NCI-H748 treated with DMSO at 0.1 percent for 48 hours (cell line): ENCODE measurements around the gene NDUFS7.

ENCODE experiments used
- DNase-seq: peaks from one replicate; lab custom pipeline; 2025; lab: John Stamatoyannopoulos, UW

NDUFS7 gene

DNA sequence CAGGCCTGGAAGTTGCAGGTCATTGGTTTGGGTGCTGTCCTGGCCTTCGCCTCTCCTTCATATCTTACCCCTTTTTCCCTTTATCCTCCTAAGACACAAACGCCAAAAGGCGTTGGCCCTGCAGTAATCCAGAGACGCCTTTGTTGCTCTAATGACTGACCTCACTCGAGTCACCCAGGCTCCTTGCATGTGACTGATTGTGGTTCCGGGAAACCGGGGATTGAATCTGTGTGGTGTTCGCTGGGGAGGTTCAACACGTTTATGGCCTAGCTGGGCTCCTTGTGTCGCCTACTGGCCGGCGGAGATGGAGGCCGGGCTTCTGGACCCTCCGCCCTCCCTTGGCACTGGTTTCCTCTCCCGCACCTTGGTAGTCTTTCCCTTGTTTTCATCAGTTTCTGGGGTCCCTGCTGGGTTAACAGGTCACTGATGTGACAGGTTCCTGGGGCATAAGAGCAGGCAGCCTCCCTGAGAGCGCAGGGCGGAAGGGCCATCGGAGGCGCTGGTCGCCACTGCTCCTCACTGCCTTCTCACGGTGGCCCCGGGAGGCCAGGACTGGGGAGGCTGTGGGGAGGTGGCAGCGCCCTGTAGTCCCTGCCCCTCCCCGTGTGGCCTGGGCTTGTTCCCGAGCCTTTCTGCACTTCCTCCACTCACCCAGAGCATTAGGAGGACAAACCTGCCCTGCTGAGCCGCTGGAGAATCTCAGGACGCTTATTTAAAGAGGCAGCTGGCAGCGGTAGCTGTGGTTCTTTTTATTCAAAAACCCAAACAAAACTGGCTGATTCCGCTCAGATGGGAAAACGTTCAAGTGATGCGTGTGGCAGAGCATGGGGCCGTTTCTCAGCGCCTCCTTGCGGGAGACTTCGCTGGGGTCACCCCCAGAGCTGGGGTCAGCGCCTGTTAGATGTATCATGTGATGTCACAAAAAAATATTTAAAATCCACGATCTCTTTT lies 18.1 kb upstream of the NDUFS7 start:
- no peak for DNase-seq

DNA sequence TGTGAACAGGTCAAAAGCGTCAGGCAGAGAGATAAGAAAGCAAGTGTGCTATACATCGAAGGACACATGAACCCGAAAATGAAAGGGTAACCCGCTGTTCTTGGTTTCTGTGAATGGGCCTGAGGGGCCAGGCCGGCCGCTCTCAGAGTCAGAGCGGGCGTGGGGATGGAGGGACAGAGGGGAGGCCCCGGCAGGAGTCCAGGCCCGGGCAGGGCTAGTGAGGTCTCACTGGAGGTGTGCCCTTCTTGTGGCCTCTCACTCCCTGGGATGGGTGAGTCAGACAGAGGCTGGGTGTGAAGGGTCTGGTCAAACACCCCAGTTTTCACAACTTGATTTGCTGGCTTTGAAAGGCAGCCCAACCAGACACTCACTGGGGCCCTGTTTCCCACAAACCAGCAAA lies 17.4 kb upstream of the NDUFS7 start:
- DNase-seq, result no peak

DNA sequence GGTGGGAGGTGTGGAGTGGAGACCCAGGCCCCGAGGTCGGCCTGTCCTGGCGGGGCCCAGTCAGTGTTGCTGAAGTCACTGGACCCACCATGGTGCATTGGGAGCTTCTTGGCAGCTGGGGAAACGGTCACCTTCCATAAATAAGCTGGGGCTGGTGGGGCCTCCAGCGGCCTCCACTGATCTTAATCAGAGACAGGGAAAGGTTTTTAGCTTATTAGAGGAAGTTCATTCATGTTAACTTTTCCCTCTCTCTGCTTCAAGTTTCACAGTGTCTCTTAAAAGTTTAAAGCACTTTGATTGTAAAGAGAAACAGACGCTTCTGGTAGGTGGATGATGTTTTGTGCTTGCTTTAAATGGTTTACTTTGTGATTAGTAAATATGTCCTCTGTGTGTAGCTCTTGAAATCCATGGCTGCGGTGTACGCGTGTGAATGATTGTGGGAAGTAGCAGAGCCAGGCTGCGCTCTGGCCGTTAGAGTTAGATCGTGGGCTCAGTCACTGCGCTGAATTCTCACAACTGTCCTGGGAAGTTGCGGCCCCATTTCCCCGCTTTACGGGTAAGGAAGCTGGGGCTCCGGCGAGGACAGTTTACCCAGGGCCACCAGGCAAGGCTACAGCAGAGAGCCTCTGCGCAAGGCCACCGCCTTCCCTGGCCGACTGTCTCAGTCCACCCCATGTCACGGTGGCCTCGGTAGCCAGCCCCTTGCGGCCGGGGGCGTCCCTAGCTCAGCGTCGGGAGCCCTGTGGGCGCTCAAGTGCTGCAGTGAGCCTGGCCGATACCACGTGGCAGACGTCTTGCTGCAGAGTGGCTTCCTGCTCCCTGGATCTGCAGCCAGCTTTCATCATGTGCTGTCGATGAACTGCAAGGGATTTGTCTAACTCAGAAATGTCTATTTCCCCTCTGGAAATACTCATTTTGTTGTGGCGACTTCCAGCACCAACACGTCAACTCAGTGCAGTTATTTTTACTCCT lies 16.5 kb upstream of the NDUFS7 start:
- DNase-seq, result no peak

DNA sequence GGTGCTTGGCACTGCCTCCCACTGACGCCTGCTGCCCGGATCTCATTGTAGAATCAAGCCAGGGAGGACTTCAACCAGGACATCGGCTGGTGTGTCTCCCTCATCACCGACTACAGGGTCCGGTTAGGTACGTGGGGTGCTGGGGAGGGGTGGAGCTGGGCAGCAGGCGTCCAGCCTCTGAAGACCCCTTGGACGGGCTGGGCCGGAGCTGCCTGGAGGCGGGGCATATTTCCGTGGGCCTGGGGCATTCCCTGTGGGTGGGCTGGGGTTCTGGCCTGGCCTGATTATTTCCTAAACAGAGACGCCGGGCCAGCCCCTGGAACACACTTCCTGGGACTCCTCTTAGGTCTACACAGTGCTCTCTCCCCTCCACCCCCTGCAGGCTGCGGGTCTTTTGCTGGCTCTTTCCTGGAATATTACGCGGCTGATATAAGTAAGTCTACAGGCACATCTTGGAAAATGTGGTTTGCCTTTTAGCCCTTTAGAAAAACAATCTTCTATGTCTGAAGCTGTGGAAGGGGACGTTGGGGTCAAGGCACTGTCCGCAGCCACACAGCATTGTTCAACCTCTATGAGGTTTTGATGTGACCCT lies 14.4 kb upstream of the NDUFS7 start:
- DNase-seq, result no peak

DNA sequence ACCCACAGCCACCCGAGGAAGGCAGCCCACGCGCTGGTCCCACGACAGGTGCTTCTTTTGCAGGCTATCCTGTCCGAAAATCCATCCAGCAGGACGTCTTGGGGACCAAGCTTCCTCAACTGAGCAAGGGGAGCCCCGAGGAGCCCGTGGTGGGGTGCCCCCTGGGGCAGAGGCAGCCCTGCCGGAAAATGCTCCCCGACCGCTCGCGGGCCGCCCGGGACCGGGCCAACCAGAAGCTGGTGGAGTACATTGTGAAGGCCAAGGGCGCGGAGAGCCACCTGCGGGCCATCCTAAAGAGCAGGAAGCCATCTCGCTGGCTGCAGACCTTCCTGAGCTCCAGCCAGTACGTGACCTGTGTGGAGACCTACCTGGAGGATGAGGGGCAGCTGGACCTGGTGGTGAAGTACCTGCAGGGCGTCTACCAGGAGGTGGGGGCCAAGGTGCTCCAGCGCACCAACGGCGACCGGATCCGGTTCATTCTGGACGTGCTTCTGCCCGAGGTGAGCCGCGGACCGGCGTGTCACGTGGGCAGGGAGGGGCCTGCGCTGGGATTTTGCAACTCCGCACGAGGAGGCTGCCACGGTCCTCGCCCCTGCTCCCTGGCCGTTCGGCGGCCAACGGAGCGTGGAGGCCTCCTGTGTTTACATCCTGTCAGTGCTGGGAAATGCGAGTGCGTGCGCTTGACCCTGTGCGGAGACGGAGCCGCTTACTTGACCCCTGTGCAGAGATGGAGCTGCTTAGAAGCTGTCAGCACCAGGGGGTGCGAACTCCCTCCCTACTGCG lies 12.9 kb upstream of the NDUFS7 start:
- DNase-seq, result no peak

DNA sequence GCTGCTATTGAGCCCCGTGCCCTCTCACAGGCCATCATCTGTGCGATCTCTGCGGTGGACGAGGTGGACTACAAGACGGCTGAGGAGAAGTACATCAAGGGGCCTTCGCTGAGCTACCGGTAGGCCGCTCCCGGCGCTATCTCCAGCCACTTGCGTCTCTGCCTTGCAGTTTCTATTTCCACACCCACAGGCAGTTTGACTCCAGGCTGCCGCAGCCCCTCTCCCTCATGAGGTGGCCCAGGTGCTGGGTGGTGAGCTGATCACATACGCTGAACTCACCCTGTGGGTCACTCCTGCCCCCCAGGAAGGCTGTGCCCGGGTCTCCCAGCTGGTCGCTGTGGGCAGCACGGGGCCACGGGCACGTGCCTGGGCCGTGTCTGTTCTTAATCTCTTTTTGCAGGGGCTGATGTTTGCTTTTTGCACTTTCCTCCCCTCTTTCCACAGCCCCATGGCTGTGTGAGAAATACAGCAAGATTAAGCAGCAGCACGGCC lies 10.6 kb upstream of the NDUFS7 start:
- DNase-seq, result no peak

DNA sequence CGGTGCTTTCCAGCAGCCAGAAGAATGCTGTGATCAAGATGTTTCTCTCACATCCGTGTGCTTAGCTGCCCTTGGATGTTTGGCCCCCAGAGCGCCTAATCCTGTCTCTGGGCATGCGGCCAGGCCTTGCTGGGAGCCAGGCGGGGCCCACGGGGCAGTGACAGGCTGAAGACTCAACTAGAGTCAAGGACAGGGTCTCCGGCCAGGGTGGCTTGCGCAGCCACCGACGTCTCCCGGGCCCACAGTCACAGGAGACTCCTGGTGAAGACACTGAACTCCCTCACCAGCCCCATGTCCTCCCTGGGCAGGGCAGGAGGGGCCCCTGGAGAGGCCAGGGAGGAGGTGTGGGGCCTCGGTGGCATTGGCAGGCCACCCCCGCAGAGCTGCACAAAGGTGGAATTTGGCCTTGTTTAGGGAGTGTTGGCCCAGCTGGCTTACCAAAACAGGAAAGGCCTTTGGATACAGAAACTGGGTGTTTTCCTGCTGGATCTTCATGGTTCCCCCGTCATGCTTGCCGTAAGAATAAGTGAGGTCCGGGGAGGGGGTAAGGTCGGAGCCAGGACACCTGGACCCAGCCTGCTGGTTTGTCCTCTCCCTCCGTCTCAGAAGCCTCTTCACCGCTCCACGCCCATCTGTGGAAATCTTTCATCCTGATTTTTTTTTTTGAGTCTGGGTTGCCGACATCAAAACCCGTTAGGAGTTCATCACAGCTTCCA lies 10.0 kb upstream of the NDUFS7 start:
- no peak for DNase-seq

DNA sequence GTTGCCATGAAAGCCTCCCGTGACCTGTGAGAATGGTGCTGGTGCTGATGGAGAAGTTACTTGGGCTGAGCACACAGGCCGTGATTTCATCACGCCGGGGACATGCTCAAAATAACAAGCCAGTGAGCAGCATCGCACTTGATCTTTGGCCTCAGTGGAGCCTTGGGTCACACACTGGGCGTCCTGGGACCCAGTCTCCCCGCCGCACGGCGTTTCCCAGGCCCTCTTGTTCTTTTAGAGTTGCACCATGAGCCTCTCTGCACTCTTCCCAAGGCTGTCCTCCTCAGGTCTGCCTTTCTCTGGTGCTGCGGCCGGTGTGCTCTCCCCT lies 9.5 kb upstream of the NDUFS7 start:
- DNase-seq, result no peak

DNA sequence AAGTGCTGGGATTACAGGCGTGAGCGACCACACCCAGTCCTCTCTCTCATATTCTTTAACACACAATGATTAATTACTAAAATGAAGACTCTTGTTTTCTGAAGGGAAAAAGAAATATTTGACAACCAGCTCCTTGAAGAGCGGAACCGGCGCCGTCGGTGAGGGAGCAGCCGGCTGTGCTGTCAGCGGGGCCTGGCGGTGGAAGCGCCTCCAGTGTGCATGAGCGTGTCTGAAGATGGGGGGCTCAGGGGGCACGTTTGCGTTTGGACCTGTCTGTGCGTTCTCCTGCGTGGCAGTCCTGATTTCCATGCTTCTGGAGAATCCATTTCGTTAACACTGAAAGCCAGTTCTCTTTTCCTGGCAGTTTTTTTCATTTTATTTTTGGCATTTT lies 7.3 kb upstream of the NDUFS7 start:
- DNase-seq, result no peak

DNA sequence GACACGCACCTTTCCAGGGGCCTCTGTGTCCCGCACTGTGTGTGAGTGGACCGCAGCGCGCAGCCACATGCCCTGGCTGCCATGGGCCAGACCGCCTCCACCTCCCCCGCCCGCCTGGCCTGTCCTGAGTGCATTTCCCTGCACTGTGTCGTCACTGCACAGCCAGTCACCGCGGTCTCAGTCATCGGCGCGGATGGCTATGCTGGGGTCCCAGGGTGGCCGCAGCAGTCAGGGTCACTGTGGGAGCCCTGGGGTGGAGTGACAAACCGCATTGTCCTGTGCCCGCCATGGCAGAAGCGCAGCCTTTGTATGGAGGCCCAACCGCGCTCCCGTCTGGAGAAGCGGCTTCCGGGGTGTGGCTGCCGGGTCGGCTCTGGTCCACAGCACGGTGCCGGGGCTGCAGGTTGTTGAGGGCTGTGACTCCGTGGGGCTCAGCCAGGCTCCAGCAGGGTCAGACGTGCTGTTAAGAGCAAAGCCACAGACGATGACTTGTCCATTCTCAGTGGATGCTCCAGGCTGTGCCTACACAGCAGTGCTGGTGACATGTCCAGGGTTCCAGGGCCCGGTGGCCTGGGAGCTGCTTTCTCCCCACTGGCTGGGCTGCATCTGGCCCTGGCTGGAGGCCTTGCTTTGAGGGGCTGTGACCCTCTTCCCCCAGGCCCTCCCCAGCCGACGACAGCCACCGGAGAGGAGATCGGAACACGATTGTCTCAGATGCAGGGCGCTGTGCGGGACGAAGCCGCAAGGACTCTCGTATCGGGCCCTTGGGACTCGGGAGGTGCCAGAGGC lies 6.3 kb upstream of the NDUFS7 start:
- no peak for DNase-seq

DNA sequence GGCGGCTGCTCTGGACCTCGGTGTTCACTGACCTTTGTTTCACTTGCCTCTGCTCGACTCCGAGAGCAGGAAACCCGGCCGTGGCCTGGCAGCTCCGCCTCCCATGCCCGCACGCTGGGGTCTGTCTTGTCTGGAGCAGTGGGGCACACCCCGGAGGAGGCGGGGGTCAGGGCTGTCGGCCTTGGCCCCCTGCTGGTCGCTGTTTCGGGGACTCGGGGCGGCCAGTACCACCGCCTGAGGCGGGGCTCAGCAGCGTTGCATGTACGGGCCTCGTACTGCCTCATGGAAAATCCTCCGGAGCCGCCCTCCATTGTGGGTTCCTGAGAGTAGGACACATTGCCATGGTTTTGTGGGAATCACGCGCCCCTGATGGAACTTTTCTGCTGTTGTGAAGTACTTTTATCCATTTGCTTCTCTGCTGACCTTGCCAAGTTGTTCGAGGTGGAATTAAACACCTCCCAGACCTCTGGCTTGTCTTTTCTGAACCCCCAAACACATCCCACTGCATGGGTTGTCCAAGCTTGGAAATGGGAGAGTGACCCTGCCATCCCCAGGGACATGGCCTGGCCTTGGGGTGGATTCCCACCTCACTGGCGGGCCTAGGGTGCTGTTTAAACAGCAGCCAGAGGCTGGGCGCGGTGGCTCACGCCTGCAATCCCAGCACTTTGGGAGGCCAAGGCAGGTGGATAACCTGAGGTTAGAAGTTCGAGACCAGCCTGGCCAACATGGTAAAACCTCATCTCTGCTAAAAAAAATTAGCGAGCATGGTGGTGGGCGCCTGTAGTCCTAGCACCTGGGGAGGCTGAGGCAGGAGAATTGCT lies 5.5 kb upstream of the NDUFS7 start:
- DNase-seq, result no peak

DNA sequence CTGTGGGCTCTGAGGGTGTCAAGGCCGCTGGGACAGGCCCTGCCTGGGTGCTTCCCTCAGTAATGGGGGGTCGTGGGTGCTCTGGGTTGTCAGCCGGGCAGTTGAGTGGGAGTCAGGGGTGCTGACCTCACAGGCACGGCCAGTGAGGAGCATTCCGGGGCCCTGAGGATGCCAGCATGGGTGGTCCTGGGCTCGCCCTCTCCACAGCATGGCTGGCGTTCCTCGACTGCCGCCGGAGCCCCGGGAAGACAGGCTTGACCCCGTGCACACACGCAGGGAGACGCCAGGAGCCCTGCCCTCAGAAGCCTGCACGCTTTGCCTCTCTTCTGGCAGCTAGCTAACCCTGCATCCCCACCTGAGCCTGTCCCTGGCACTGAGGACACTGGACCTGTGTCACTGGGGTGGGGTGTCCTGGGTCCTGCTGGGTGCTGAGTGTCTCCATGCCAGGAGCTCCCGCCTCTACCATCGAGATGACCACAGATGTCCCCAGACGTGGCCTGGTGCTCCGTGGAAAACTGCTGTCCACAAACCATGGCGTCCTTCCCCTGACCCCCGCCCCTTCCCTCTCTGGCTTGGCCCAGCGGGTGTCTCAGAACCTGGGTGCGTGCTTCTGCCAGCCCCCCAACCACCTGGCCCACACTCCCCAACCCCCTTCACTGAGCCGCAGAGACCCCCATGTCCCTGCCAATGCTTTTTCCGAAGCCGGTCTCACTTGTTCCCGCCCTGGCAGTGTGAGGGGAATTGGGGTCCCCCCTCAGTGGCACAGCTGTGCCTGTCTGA lies 4.4 kb upstream of the NDUFS7 start:
- DNase-seq, result no peak

DNA sequence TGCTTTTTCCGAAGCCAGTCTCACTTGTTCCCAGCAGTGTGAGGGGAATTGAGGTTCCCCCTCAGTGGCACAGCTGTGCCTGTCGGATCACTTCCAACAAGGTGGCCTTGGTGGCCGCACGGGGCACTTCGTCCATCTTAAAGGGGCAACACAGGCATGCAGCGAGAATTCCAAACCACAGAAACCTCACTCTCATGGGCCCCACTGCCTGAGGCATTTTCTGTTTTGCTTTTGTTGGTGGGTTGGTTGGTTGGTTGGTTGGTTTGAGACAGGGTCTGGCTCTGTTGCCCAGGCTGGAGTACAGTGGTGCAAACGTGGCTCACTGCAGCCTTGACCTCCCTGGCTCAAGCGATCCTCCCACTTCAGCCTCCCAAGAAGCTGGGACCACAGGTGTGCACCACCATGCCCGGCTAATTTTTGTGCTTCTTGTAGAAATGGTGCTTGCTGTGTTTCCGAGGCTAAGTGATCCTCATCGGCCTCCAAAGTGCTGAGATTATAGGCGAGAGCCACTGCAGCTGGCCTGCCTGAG lies 3.7 kb upstream of the NDUFS7 start:
- DNase-seq, result no peak

DNA sequence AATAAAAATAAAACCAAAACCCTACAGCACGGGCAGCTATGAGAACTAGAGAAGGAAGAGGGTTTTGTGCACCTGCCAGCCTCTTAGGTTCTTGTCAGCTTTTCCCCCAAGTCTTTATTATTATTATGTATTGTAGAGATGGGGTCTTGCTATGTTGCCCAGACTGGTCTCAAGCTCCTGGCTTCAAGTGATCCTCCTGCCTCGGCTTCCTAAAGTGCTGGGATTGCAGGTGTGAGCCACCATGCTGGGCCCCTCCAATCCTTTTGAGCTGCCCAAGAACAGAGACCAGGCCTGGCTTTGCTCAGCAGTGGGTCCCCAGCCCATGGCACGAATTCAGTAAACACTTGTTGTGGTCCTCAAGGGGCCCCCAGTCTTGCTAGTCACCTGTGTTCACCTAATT lies 1.5 kb upstream of the NDUFS7 start:
- no peak for DNase-seq

DNA sequence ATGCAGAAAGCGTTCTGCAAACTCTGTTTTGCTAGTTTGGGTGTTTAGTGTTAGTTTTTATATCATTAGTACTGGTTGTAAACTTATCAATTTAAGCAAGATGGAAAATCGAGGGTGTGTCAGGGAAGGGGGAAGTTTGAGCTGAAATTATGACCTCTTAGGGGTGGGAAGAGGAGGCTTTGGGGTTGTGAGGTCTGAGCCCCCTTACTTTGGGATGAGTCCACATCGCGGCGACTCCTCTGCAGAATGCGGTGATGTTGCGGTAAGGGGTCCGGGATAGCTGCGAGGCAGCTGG lies 743 bp upstream of the NDUFS7 start:
- no peak for DNase-seq

DNA sequence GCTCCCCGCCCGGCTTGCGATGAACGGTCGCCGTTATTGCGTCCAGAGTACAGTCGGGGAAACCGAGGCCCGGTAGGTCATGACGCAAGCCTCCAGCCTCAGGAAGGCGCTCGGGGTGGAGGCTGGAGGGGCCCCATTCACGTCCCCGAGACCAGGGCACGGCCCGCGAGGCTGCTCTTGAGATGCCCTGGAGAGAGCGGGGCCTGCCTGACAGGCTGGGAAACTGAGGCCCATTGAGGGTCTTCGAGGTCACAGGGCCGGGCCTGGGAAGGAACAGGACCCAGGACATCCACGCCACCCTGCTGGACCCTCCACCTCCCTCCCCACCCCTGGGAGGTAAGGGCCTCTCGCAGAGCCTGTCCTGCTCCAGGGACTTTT lies 367 bp downstream of the NDUFS7 start:
- no peak for DNase-seq

DNA sequence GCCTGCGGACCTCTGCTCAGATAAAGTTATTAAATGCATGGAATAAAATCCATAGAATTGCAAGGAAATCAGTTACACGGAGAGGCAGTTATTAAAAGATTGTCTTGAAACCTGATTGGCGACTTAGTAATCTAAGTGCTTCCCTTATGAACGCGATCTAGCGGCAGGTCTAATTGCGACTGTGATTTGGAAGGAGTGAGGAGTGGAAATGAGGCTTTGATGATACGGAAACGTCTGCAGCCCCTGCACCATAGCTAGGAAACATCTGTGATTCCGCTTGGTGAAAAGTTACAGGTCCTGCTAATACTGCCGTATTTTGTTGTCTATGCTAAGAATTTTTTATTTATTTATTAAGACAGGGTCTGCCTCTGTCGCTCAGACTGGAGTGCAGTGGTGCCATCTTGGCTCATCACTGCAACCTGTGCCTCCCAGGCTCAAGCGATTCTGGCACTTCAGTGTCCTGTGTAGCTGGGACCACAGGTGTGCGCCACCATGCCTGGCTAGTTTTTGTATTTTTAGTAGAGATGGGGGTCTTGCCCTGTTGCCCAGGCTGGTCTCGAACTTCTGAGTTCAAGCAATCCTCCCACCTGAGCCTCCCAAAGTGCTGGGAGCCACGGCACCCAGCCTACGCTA lies 887 bp downstream of the NDUFS7 start:
- no peak for DNase-seq

DNA sequence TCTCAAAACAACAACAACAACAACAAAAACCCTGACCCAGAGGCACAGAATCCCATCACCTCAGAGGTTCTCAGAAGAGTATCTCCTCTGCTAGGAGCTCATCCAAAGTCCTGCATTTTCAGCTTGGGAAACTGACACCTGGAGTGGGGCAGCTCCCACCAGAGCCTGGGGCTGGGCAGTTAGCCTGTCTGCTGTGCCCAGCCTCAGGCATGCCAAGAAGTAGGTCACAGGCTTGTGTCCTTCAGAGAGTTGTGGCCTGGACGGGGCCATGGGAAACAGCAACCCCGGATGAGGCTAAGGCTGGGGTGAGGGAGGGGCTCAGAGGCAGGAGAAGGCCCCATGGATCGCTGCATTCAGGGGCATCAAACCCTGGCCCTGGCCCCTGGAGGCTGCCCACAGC lies 2.1 kb downstream of the NDUFS7 start:
- DNase-seq, result no peak
